Measurements from ENCODE around the gene SLC38A3.
A peak's percentile ranks its signal among the peaks of the same experiment; 100 is the strongest.

Gene SLC38A3

DNA sequence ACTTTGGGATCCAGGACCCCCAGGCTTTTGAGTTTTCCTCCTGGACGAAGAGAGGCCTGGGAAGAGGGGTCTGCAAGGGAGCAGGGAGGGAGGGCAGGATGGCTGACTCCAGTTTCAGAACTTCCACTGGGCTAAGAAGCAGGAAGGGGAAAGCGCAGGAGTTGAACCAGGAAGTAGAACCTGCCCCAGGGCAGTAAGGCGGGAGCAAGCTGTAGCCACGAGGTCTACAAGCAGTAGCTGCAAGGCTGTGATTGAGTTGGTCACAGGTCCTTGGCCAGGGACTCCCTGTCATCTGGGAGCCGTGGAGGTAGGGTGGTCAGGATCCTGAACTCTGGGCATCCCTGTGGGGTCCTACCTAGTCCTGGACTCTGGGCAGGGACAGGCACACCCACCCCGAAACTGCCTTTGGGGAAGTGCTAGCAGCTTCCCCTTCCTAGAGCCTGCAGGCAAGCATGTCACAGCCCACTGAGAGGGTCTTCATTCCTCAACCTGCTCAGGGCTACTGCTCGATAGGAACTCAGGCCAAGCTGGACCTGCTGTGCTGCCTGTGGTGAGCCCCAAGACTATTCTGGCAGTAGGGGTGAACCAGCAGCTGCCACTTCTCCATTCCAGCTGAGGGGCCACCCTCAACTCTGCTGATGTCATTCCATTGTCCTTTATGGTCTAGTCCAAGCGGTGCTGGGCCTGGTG lies 25.2 kb downstream of the SLC38A3 start:
- TF ChIP-seq, protein P1, sequence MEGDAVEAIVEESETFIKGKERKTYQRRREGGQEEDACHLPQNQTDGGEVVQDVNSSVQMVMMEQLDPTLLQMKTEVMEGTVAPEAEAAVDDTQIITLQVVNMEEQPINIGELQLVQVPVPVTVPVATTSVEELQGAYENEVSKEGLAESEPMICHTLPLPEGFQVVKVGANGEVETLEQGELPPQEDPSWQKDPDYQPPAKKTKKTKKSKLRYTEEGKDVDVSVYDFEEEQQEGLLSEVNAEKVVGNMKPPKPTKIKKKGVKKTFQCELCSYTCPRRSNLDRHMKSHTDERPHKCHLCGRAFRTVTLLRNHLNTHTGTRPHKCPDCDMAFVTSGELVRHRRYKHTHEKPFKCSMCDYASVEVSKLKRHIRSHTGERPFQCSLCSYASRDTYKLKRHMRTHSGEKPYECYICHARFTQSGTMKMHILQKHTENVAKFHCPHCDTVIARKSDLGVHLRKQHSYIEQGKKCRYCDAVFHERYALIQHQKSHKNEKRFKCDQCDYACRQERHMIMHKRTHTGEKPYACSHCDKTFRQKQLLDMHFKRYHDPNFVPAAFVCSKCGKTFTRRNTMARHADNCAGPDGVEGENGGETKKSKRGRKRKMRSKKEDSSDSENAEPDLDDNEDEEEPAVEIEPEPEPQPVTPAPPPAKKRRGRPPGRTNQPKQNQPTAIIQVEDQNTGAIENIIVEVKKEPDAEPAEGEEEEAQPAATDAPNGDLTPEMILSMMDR (IDR thresholded peaks at IDR 0.05; ENCODE audit: low read depth, low read length), result no peak
- no peak overlapping the region for H3K4me3 ChIP-seq (replicated peaks in 1 of 2; ENCODE audit: low read depth in 2 of 2, low read length in 2 of 2)
- DNase-seq (ENCODE audit: low read depth in 2 of 2), result no peak

DNA sequence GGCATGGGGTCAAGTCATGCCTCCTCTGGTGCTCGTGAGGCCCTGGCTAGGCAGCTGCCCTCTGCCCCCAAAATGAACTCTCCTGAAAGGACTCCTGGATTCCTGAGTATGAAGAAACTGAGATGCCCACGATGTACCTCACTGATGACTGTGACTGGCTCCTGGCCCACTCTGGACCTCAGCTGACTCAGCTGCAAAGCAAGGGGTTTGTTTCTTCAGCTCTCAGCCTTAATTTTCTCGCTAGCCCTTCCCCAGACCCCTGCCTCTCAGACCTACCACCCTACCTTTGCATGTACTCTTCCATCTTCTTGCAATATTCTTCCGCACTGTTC lies 25.7 kb downstream of the SLC38A3 start:
- H3K4me3 ChIP-seq (replicated peaks in 1 of 2; ENCODE audit: low read depth in 2 of 2, low read length in 2 of 2), result no peak overlapping the region
- TF ChIP-seq, protein P1 (IDR thresholded peaks at IDR 0.05; ENCODE audit: low read depth, low read length), result no peak
- DNase-seq (ENCODE audit: low read depth in 2 of 2), result peak in 1 of 2 donors; percentile 48

DNA sequence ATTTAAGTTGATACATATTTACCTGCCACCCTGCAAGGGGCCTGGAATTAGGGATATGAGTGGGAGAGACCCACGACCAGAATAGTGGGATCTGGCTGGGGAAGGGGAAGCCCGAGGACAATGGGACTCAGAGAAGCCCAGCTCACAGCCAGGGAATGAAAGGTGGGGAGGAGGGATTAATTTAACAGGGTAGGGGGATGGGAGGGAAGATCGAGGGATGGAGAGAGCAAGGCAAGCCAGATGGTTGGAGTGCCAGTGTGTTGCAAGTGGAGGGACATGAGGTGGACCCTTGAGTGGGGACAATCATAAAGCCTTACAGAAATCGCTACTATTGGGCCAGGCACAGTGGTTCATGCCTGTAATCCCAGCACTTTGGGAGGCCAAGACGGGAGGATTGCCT lies 26.5 kb downstream of the SLC38A3 start:
- DNase-seq (ENCODE audit: low read depth in 2 of 2), result no peak
- TF ChIP-seq, protein P1 (IDR thresholded peaks at IDR 0.05; ENCODE audit: low read depth, low read length), result no peak
- no peak overlapping the region for H3K4me3 ChIP-seq (replicated peaks in 1 of 2; ENCODE audit: low read depth in 2 of 2, low read length in 2 of 2)

DNA sequence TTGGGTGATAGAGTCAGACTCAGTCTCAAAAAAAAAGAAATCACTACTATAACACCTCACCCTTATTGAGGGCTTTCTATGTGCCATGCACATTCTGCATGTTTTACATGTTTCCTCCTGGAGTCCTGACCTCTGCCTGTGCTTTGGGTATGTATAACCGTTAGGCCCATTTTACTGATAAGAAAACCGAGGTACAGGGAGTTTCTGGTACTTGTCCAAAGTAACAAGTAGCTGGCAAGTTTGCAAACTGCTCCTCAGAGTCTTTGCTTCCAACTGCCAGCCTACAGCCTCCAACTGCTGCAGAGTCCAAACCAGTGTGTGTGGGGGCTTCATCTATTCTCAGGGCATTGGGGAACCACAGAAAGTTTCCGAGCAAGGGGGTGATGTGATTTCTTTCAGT lies 27.2 kb downstream of the SLC38A3 start:
- no peak for DNase-seq (ENCODE audit: low read depth in 2 of 2)
- TF ChIP-seq, protein P1 (IDR thresholded peaks at IDR 0.05; ENCODE audit: low read depth, low read length), result no peak
- H3K4me3 ChIP-seq (replicated peaks in 1 of 2; ENCODE audit: low read depth in 2 of 2, low read length in 2 of 2), result no peak overlapping the region

DNA sequence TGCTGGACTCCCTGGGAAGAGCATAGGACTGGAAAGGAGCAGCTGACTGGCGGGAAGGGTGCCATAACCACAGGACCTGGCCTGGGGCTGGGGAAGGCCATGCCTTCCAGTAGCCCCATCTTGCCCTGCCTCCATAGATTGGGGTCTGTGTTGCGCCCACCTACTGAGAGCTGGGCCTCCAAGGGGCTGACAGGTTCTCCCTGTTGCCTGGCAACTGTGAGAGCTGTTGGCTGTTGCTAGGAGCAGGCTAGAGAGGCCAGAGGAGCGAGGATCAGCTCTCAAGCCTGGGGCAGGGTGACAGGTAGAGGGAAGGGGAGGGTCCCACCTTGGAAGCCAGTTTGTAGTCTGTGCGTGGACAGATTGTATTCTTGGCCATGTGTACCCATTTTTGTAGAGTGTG lies 28.1 kb downstream of the SLC38A3 start:
- no peak for DNase-seq (ENCODE audit: low read depth in 2 of 2)
- TF ChIP-seq, protein P1 (IDR thresholded peaks at IDR 0.05; ENCODE audit: low read depth, low read length), result no peak
- H3K4me3 ChIP-seq (replicated peaks in 1 of 2; ENCODE audit: low read depth in 2 of 2, low read length in 2 of 2), result no peak overlapping the region

DNA sequence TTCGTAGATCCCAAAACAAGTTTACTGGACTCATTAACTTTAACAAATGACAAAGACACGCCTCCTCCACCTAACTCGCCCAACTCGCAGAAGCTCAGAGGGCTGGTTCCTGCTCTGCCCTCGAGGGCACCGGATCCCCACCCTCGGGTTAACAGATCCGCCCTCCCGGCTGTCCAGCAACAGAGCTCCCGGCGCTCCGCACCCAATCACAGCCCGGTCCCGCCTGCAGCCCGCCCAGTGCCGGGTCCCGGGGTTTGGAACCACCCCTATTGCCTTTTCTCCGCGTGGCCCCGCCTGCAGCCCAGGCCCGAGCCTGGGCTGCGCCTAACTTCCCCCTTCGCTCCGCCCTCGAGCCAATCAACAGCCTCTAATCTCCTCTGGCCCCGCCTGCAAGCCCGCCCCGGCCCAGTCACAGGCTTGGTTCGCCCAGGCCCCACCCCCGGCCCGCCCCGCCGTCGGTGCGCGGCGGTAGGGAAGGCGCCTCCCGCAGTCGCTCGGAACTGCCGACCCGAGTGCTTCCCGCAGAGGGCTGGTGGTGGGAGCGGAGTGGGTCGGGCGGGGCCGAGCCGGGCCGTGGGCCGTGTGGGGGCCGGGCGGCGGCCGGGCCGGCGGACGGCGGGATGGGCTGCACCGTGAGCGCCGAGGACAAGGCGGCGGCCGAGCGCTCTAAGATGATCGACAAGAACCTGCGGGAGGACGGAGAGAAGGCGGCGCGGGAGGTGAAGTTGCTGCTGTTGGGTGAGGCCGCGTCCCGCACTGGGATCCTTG lies 30.8 kb downstream of the SLC38A3 start, which contains the start of gene GNAI2:
TSS of gene GNAI2 (plus strand) at position 489 of the 768 bp plus-strand sequence. CDS start at position 621, 132 bp downstream.
- TF ChIP-seq, protein P1 (IDR thresholded peaks at IDR 0.05; ENCODE audit: low read depth, low read length), result no peak
- DNase-seq (ENCODE audit: low read depth in 2 of 2), result peak; percentile 98 to 99
- H3K4me3 ChIP-seq (replicated peaks in 1 of 2; ENCODE audit: low read depth in 2 of 2, low read length in 2 of 2), result peak within 1 kb of the TSS; percentile 82 to 88

Measured in cardiac fibroblast (primary cell).